HK-2 (cell line): ENCODE measurements around the gene NOB1.
"Not testable (repeated sequence)": the region's sequence is repeated elsewhere in the genome, so short reads cannot be mapped to it uniquely, and the experiment has no call there.

Experiments used
- DNase-seq: peaks from one replicate; pipeline ENCODE4 v3.0.0-alpha.2; 2018; ENCODE audit not compliant: unreplicated experiment

NOB1 gene

DNA sequence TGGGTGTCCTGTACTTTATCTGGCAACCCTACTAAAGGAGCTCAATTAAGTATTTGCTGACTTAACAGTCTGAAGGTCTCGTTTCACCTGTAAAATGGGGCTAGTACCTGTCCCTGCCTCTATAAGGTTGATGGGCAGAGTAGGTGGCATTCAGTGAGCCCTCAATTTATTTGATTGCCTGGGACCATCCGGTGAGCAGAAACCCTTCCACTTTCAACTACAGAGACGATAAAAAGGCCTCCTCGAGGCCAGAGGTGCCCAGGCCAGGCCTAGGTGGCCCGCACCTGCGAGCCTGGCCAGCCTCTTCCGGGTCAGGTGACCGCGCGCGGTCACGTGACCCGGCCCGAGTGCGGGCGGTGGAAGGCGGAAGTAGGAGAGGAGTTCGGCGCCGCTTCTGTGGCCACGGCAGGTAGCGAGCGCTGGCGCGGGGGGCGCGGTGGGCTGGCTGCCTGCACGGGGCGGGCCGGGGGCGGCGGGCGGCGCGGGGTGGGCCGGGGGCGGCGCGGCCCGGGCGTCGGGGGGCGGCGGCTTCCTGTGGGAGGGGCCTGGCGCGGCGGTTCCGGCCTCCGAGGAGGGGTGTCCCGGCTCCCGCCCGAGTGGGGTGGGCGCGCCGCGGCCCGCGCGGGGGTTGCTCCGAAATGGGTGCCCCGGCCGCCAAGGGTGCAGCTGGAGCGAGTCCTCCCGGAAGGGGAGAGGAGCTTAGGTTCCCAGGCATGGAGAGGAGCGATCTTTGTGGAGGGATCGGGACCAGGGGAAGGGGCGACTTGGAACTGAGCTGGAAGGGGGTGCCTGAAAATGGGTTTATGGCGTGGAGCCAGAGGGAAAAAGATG is 7.5 kb upstream of the NOB1 start, which contains the start of gene WWP2:
TSS of gene WWP2 (plus strand) at position 350 of the 831 bp plus-strand sequence. CDS start 24,679 bp downstream, outside the sequence.
- DNase-seq, result peak; percentile 83

DNA sequence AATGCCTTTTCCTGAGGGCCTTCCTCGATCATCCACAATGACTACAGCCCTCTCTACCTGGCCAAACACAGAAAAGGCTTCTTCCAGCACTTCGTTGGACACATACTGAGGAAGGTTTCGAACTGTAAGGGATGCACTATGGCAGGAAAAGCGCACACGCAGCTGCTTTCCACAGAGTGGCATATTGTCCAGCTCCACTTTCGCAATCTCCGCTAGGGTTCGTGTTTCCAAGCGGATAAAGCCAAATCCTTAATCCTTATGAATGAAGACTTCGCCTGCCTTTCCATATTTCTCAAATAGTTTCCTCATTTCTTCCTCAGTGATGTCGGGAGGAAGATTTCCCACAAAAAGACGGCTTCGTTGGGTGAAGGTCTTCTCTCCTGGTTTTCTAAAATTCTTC is 2.6 kb upstream of the NOB1 start:
- not testable (repeated sequence) for DNase-seq

DNA sequence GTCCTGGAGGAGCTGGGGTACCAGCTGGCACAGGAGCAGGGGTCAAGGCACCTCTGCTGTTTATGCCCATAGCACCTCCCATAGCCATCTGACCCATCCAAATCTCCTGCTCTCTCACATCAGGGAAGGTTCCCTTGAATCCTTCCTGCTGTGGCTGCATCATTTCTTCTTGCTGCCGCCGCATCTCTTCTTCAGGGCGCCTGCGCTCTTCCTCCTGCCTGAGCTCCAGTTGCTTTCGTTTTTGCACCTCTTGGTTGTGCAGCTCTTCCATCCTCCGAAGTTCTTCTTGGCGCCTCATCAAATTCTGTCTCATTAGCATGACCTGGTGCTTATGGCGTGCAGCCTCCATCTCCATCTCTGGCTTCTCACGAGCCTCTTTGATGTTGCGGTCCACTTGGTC is 2.0 kb upstream of the NOB1 start:
- no peak for DNase-seq

DNA sequence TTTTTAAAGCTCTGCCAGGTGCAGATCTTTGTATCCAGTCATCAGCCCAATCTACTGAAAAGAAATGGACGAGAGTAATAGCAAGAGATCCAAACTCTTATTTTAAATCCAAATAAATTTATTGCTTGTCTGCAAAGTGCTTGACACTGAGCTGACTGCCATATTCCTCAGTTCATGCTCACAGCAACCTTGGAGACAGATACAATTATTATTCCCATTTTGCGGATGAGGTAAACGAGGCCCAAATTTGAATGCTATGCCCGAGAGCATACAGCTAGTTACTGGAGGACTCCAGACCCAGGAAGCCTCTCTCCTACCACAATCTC is 620 bp downstream of the NOB1 start:
- DNase-seq, result no peak

DNA sequence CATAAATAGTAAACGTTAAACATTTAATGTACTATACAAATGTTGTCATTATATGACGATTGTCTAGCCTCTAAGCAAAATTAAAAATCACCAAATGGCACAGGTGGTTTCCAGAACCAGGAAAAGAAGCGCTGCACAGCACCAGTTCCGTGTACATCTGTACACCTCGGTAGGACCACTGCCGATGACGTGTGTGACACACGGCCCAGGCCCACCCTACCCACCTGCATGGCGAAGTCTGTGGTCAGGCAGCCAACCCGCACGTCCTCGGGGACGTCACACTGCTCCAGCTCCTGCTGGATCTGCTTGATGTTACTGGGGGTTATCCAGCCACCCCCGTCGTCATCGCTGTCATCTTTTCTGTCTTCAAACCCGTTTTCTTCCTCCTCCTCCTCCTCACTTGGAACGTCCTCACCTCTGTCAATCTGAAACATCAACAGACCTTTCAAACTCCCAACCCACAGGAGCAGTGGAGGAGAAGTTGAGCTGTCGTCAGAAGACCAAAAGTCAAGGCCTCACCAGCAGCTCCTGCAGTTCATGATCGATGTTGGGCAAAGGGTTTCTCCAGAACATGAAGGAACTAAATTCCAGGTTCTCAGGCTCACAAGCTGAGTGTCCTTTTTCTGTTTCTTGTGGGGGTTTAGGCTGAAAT is 5.9 kb downstream of the NOB1 start:
- no peak for DNase-seq

DNA sequence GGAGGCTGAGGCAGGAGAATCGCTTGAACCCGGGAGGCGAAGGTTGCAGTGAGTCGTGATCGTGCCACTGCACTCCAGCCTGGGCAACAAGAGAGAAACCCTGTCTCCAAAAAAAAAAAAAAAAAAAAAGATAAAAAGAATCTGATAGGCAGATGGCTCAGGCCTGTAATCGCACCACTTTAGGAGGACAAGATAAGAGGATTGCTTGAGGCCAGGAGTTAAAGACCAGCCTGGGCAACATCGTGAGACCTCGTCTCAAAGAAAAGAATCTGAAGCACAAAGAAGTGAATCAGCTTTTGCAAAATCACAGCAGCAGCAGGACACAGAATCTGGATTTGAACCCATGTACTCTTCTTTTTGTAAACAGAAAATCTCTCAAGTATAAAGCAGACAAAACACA is 7.6 kb downstream of the NOB1 start:
- DNase-seq, result no peak

DNA sequence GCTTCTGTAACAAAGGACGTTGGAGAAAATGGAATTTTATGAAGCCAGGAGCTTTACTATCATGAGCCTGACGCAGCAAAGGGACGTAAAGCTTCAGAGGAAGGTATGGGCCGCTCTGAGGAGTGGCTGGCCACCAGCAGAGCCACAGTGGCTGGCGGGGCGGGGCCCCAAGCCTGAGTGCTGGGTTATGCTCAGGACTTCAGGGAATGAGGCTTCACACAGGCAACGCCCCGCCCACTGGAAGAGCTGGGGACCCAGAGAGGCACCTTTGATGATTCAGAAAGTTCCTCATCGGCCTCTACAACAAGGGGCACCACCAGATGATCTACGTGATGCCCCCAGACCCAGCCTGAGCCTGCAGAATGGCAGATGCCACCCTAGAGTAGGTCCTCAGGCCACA is 8.8 kb downstream of the NOB1 start:
- DNase-seq, result no peak

DNA sequence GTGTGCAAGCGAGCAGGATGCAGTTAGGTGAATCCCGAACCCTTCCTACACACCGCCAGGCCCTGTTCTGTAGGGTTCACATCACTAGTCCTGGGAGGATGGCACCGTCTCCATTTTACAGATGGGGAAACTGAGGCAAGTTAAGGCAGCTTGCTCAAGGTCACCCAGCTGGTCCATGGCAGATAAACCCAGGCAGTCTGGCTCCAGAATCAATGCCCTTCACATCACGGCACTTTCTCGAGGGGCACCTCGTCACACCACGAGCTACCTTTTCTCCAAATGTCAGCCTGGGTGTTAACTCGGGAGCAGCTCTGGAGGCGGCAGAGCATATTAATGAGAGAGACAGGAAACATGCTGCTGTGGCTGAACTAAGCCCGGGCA is 9.5 kb downstream of the NOB1 start:
- DNase-seq, result no peak

DNA sequence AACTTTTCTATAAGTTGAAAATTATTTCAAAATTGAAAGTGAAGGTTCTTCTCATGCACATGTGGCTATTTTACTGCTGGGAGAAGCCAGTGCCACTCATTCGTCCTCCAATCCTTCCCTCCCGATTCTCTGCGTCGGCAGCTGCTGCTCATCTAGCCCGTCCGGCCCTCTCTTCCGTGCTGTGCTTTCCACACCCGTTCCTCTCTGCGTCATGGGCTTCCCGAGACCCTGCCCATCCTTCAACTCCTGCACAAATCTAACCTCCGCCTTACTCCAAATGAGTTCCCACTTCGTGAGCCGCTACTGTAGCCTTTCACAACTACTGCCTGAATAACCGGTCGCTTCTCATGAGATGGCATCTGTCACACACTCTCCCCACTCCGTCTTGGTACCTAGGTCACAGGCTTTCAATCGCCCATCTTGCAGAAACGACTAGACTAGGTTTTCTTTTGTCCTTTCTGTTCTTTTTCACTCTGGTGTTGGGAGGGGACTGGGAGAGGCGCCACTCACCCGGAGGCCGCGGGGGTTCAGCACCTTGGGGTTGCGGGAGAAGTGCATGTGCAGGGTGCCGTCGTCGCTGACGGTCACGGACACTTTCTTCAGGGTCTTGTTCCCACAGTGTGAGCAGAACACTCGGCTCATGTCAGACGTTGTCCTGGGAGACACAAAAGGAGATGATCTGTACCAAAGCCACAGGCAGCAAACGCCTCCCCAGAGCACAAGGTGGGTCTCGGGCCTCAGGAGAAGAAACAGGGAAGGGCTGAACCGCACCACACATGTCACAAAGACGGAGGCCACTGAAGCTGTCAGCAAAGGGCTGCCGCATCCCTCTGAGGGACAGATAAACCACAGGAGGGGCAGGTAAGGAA is 10.1 kb downstream of the NOB1 start:
- DNase-seq, result no peak

DNA sequence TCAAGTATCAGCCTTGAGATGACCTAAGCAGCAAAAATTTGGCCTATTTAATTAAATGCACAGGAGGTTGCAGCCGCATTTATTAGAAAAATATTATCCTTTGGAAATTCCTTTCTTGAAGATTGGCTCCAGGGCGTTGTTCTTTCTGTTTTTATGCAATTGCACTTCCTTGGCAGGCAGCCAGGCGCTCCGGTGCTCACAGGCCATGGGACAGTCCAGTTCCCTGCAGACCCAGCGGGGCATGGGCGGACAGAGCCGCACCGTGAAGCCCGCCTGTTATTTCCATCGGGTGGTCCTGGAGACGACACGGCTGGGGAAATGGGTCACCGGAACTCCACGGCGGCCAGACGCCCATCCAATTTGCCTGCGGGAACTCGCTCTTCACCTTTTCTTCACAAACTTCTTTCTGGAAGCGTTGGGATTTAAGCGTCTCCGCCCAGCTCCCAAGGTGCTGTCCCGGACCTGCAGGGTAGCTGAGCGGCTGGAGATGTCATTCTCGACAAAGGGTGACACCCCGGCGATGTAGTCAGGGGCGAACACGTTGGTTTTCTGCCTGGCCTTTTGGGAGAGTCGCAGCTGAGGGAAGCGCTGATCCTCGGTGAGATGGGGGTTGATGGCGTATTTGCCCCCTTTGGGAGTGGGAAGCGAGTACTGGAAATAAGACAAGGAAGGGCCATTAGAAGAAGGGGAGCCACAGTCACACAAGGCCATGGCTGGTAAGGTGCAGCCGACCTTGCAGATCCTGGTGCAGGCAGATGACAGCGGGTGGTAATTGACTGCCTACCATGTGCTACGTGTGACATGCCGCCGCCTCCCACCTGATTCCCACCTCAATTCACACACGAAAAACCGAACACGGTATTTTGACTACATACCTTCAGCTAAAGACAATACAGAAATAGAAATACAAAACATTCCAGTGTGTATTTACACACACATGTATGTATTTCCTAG is 12.5 kb downstream of the NOB1 start:
- DNase-seq, result peak; percentile 38

DNA sequence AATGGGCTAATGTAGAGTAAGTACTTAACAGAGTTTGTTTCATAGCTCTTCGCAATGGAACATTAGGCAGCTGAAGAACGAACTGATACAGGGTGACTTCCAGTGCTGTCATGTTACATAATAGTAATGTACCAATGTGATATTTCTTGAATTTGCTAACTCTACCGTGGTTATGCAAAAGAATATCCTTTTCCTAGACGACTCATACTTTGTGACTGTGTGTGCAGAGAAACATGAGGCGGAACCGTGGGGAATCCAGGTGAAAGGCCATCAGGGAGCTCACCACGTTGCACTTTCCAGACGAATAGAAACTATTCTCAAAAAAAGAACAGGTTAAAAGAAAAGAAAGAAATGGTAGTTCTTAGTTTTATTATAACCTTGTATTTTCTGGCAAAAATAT is 13.2 kb downstream of the NOB1 start:
- DNase-seq, result no peak

DNA sequence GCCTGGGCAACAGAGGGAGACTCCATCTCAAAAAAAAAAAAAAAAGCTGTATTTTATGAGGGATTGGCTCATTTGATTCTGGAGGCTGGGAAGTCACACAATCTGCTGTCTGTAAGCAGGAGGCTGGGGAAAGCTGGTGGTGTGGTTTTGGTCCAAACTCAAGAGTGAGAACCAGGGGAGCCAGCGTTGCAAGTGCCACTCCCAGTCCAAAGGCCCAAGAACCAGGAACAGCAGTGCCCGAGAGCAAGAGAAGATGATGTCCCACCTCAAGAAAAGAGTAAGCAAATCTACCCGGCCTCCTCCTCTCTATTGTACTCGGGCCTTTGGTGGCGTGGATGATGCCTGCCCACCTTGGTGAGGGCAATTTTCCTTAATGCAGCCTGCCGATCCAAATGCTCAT is 22.6 kb downstream of the NOB1 start:
- DNase-seq, result no peak

DNA sequence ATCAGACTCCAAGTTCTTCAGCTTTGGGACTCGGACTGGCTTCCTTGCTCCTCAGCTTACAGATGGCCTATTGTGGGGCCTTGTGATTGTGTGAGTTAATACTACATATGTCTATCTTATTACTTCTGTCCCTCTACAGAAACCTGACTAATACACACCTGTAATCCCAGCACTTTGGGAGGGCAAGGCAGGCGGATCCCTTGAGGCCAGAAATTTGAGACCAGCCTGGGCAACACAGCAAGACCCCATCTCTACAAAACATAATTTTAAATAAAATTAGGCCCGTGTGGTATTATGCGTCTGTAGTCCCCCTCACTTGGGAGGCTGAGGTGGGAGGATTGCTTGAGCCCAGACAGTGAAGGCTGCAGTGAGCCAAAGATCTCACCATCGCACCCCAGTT is 23.4 kb downstream of the NOB1 start:
- DNase-seq, result not testable (repeated sequence)

DNA sequence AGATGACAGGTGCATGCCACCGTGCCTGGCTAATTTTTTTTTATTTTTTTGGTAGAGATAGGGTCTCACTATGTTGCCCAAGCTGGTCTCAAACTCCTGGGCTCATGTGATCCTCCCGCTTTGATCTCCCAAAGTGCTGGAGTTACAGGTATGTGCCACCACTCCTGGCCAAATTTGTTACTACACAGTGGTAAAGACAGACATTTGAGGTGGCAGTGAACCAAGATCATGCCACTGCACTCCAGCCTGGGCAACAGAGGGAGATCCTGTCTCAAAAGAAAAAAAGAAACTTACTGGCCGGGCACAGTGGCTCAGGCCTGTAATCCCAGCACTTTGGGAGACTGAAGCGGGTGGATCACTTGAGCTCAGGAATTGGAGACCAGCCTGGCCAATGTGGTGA is 25.7 kb downstream of the NOB1 start:
- not testable (repeated sequence) for DNase-seq

DNA sequence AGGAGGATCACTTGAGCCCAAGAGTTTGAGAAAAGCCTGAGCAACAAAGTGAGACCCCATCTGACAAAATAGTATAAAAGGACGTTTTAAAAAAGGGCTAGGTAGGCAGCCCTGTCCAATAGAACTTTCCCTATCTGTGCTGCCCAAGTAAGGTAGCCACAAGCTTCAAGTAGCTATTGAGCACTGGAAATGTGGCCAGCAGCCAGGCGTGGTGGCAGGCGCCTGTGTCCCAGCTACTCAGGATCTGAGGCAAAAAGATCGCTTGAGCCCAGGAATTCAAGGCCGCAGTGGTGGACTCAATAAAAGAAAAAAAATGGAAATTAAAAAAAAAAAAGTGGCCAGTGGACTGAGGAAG is 26.8 kb downstream of the NOB1 start:
- no peak for DNase-seq

DNA sequence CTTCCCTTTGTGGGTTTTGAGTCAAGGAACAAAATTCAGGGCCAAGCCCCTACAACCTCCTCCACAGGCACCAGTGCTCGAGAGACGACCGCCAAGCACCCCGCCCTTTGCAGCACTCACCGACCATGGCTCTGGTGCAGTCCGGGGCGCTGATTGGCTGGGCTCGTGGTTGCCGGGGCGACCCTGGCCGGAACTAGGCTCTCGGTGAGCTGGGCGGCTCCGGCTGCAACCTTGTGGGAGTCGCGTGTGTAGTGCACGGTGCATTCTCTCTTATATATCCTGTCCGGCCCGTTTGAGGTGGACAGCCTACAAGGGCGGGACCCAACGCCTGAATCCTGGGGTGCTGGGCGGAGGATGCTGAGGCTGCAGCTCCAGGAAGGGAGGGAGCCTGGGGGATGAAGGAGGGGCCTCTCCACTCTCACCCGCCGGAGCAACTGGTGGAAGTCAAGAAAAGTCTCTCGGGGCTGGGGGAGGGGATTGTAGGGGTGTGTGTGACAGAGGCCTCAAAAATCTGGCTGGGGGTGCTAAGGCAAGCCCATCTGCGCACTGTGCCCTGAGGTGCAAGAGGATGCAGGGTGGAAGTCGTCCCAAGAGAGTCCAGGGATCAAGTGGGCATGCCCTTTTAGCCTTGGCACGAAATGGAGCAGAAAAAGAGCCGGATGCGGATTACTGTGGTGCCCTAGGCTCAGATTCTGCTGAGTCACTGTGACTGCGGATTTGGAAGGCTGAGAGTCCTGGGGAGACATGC is 28.2 kb downstream of the NOB1 start, which contains the start of gene NQO1:
TSS of gene NQO1 (minus strand) at position 248 of the 748 bp plus-strand sequence. CDS start at position 127, 121 bp downstream.
- peak; percentile 99 for DNase-seq

DNA sequence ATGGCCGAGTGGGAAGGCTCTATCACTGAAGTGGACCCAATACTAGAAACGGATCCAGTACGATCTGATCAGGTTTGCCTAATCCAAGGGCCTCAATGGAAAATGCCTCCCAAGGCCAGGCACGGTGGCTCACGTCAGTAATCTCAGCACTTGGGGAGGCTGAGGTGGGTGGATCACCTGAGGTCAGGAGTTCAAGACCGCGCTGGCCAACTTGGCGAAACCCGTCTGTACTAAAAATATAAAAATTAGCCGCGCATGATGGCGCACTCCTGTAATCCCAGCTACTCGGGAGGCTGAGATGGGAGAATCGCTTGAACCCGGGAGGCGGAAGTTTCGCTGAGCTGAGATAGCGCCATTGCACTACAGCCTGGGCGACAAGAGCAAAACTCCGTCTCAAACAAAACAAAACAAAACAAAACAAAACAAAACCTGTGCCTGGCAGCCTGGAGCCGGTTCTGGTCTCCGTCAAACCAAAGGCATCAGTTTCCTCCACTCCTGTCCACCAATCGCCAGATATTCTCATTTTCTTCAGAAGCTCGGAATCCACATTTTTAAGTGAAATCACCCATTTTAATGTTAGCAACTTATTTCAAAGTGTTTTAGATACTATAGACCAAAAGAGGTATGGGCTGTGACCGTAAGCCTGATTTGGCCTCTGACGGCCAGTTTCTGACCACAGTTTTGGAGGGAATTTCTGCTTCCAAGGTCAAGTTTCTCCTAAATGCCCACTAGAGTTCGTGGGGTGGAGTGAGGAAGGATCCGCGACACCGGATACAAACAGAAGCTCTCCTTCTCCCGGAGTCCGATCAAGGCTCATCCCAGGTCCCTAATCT is 29.0 kb downstream of the NOB1 start:
- no peak for DNase-seq

DNA sequence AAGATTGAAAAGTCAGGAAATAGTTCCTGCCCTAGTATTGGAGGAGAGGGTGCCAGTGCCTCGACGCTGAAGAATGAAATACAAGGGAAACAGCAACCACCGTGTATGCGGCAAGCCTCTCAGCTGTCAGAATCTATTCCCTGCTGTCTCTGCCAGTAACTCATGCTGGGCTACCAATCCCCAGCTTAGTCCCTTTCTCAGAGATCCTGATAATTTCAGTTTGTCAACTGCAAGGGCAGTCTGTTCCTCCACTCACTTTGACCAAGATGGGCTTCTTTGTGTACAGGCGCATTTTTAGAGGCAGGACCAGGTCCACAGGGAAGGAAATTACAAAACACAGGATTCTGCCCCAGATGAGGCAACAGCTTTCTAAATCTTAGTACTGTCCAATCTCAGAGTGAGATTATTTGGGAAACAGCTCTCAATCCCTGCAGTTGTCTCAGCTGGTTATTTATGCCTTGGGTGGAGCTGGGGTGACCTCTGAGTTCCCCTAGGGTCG is 29.7 kb downstream of the NOB1 start:
- no peak for DNase-seq

DNA sequence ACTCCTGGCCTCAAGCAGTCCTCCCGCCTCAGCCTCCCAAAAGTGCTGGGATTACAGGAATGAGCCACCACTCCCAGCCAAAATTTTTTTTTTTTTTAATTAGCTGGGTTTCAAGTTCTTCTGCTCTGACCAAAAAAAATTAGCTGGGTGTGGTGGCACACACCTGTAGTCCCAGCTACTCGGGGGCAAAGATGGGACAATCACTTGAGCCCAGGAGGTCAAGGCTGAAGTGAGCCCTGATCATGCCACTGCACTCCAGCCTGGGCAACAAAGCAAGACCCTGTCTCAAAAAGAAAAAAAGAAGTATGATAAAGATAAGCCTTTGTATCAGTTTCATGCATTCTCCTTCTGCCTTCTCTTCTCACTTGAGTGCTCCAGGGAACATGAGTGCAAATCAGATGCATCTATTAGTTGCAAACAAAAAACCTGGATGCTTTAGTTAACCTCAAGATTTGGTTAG is 30.3 kb downstream of the NOB1 start:
- DNase-seq, result no peak
